HEK293 (cell line): ENCODE measurements around the gene ATAD2B.

Experiments
- CTCF ChIA-PET: fragments of 350-600 bp; formaldehyde crosslinking; extraction: SDS; loops from one replicate; lab custom pipeline; 2021; ENCODE audit warnings: antibody characterized with exemption; lab: Yijun Ruan, JAX
- POLR2A ChIA-PET: fragments of 300-600 bp; formaldehyde crosslinking; extraction: SDS; loops from one replicate; lab custom pipeline; 2020; ENCODE audit warnings: antibody characterized with exemption, inconsistent platforms; lab: Yijun Ruan, JAX
- H3K27ac ChIP-seq: fragments of 200-500 bp; sonication (Bioruptor generic); 2 replicates; pipeline ENCODE4 v1.5.1; 2014; ENCODE audit warnings: low read depth, low read length, control low read depth, inconsistent platforms; ENCODE audit errors: extremely low read depth
- H3K36me3 ChIP-seq, 2 experiments: fragments of 200-500 bp in 1 of 2; sonication (Bioruptor generic) in 1 of 2; 1 replicate in 1 of 2; 2 replicates in 1 of 2; pipeline ENCODE4 v1.5.1; 2014 to 2017; ENCODE audit warnings: inconsistent platforms in 2 of 2, low read length in 2 of 2; ENCODE audit not compliant: control insufficient read depth in 2 of 2, insufficient read depth in 1 of 2
- H3K4me1 ChIP-seq: fragments of 200-500 bp; sonication (Bioruptor generic); 2 replicates; pipeline ENCODE4 v1.5.1; 2014; ENCODE audit warnings: mild to moderate bottlenecking, low read length, inconsistent platforms; ENCODE audit not compliant: control insufficient read depth, insufficient read depth
- H3K4me3 ChIP-seq: 2 replicates; pipeline ENCODE4 v1.5.1; 2011; ENCODE audit warnings: low read depth, mild to moderate bottlenecking, control low read depth, low read length, moderate library complexity
- H3K9me3 ChIP-seq: fragments of 200-500 bp; sonication (Bioruptor generic); 2 replicates; pipeline ENCODE4 v1.5.1; 2014; ENCODE audit warnings: low read depth, low read length, inconsistent platforms; ENCODE audit not compliant: control insufficient read depth, insufficient read depth
- BCL11B ChIP-seq: fragments of 450-650 bp; formaldehyde crosslinking; IDR thresholded peaks from 2 replicates; pipeline ENCODE4 v1.5.1; 2016; ENCODE audit warnings: low read depth, missing biosample characterization, missing genetic modification characterization
- KLF7 ChIP-seq: fragments of 450-650 bp; formaldehyde crosslinking; IDR thresholded peaks from 2 replicates; pipeline ENCODE4 v1.5.1; 2016; ENCODE audit warnings: missing biosample characterization, missing genetic modification characterization, borderline replicate concordance
- KLF8 ChIP-seq: fragments of 450-650 bp; formaldehyde crosslinking; IDR thresholded peaks from 2 replicates; pipeline ENCODE4 v1.5.1; 2016; ENCODE audit warnings: missing biosample characterization, missing genetic modification characterization
- MEIS1 ChIP-seq: sonication (generic); formaldehyde crosslinking; IDR thresholded peaks from 2 replicates; pipeline ENCODE4 v1.8.1; 2022; ENCODE audit warnings: missing genetic modification reagents, mild to moderate bottlenecking, borderline replicate concordance
- OVOL3 ChIP-seq: fragments of 450-650 bp; formaldehyde crosslinking; IDR thresholded peaks from 2 replicates; pipeline ENCODE4 v1.5.1; 2016; ENCODE audit warnings: missing biosample characterization, missing genetic modification characterization
- PATZ1 ChIP-seq: fragments of 450-650 bp; formaldehyde crosslinking; IDR thresholded peaks from 2 replicates; pipeline ENCODE4 v1.5.1; 2016; ENCODE audit warnings: missing biosample characterization, missing genetic modification characterization
- TCF7L2 ChIP-seq: IDR thresholded peaks from 2 replicates; pipeline ENCODE4 v1.6.1; 2011; ENCODE audit warnings: low read depth, mild to moderate bottlenecking, inconsistent platforms, low read length, moderate library complexity, borderline replicate concordance
- TSHZ1 ChIP-seq: fragments of 450-650 bp; formaldehyde crosslinking; IDR thresholded peaks from 2 replicates; pipeline ENCODE4 v1.5.1; 2016; ENCODE audit warnings: missing biosample characterization, missing genetic modification characterization, borderline replicate concordance
- ZBTB20 ChIP-seq: fragments of 450-650 bp; formaldehyde crosslinking; IDR thresholded peaks from 2 replicates; pipeline ENCODE4 v1.5.1; 2016; ENCODE audit warnings: missing biosample characterization, missing genetic modification characterization
- ZFP41 ChIP-seq: fragments of 450-650 bp; formaldehyde crosslinking; IDR thresholded peaks from 2 replicates; pipeline ENCODE4 v1.5.1; 2016; ENCODE audit warnings: missing biosample characterization, missing genetic modification characterization, borderline replicate concordance
- ZNF132 ChIP-seq: fragments of 450-650 bp; formaldehyde crosslinking; IDR thresholded peaks from 2 replicates; pipeline ENCODE4 v1.5.1; 2017; ENCODE audit warnings: missing biosample characterization, missing genetic modification characterization, borderline replicate concordance
- ZNF133 ChIP-seq: fragments of 450-650 bp; formaldehyde crosslinking; IDR thresholded peaks from 2 replicates; pipeline ENCODE4 v1.5.1; 2016; ENCODE audit warnings: missing biosample characterization, missing genetic modification characterization
- ZNF184 ChIP-seq: fragments of 450-650 bp; IDR thresholded peaks from 2 replicates; pipeline ENCODE4 v1.5.1; 2018; ENCODE audit warnings: missing biosample characterization, mild to moderate bottlenecking, missing genetic modification characterization
- ZNF211 ChIP-seq: fragments of 450-650 bp; formaldehyde crosslinking; IDR thresholded peaks from 2 replicates; pipeline ENCODE4 v1.5.1; 2016; ENCODE audit warnings: low read depth, missing biosample characterization, missing genetic modification characterization
- ZNF311 ChIP-seq: fragments of 450-650 bp; formaldehyde crosslinking; IDR thresholded peaks from 2 replicates; pipeline ENCODE4 v1.5.1; 2017; ENCODE audit warnings: missing biosample characterization, missing genetic modification characterization, borderline replicate concordance
- ZNF394 ChIP-seq: fragments of 450-650 bp; formaldehyde crosslinking; IDR thresholded peaks from 2 replicates; pipeline ENCODE4 v1.5.1; 2016; ENCODE audit warnings: missing biosample characterization, missing genetic modification characterization, mild to moderate bottlenecking, moderate library complexity, borderline replicate concordance
- ZNF544 ChIP-seq: fragments of 450-650 bp; formaldehyde crosslinking; IDR thresholded peaks from 2 replicates; pipeline ENCODE4 v1.5.0; 2017; ENCODE audit warnings: missing biosample characterization, missing genetic modification characterization
- ZNF555 ChIP-seq: fragments of 450-650 bp; formaldehyde crosslinking; conservative IDR thresholded peaks from 2 replicates; pipeline ENCODE4 v1.5.1; 2017; ENCODE audit warnings: missing biosample characterization, mild to moderate bottlenecking, missing genetic modification characterization, inconsistent platforms
- ZNF558 ChIP-seq: fragments of 450-650 bp; formaldehyde crosslinking; IDR thresholded peaks from 2 replicates; pipeline ENCODE4 v1.5.1; 2016; ENCODE audit warnings: missing biosample characterization, missing genetic modification characterization
- ZNF571 ChIP-seq: fragments of 450-650 bp; formaldehyde crosslinking; IDR thresholded peaks from 2 replicates; pipeline ENCODE4 v1.5.0; 2017; ENCODE audit warnings: missing biosample characterization, missing genetic modification characterization
- ZNF596 ChIP-seq: fragments of 450-650 bp; IDR thresholded peaks from 2 replicates; pipeline ENCODE4 v1.5.0; 2018; ENCODE audit warnings: missing biosample characterization, mild to moderate bottlenecking, missing genetic modification characterization, moderate library complexity
- ZNF664 ChIP-seq: fragments of 450-650 bp; formaldehyde crosslinking; IDR thresholded peaks from 2 replicates; pipeline ENCODE4 v1.5.1; 2016; ENCODE audit warnings: missing biosample characterization, missing genetic modification characterization
- ZNF670 ChIP-seq: fragments of 450-650 bp; formaldehyde crosslinking; IDR thresholded peaks from 2 replicates; pipeline ENCODE4 v1.5.1; 2016; ENCODE audit warnings: missing biosample characterization, missing genetic modification characterization, low read depth
- ZNF707 ChIP-seq: fragments of 450-650 bp; formaldehyde crosslinking; IDR thresholded peaks from 2 replicates; pipeline ENCODE4 v1.5.1; 2016; ENCODE audit warnings: missing biosample characterization, missing genetic modification characterization
- ZSCAN23 ChIP-seq: fragments of 450-650 bp; formaldehyde crosslinking; IDR thresholded peaks from 2 replicates; pipeline ENCODE4 v1.5.1; 2016; ENCODE audit warnings: missing biosample characterization, missing genetic modification characterization
- ZXDB ChIP-seq: fragments of 450-650 bp; formaldehyde crosslinking; IDR thresholded peaks from 2 replicates; pipeline ENCODE4 v1.5.1; 2016; ENCODE audit warnings: missing biosample characterization, missing genetic modification characterization

The ATAD2B gene

GRCh38 chr2:23699580-23699925 is 227.4 kb downstream of the ATAD2B start:
- peaks cover 0 to 49% of the 10 kb centered on the region in 2 experiments; a peak in 1 of 3 replicates for H3K36me3 ChIP-seq
- H3K27ac ChIP-seq, result no peak overlapping the region
- POLR2A ChIA-PET, result no interaction called here
- H3K4me1 ChIP-seq, result no peaks in the 10 kb centered on the region
- H3K9me3 ChIP-seq, result no peaks in the 10 kb centered on the region
- TF ChIP-seq ZNF555 (tag by site-specific recombination) (no peak), OVOL3 (tag by site-specific recombination) (no peak), ZNF544 (no peak), ZNF311 (tag by site-specific recombination) (no peak), ZNF596 (tag by site-specific recombination) (no peak), TCF7L2 (no peak), ZSCAN23 (tag by site-specific recombination) (no peak), ZFP41 (tag by site-specific recombination) (no peak), ZNF394 (tag by site-specific recombination) (no peak), ZBTB20 (no peak), ZNF707 (tag by site-specific recombination) (no peak), ZNF571 (tag by site-specific recombination) (no peak), ZNF558 (no peak), ZNF211 (no peak)
- CTCF ChIA-PET, result no interaction called here
- no peak overlapping the region for H3K4me3 ChIP-seq

GRCh38 chr2:23698721-23699579 is 228.0 kb downstream of the ATAD2B start:
- no peak overlapping the region for H3K27ac ChIP-seq
- POLR2A ChIA-PET, result no interaction called here
- TF ChIP-seq PATZ1 (no peak), TSHZ1 (tag by site-specific recombination) (no peak), KLF7 (tag by site-specific recombination) (no peak), BCL11B (tag by site-specific recombination) (no peak), ZNF664 (tag by site-specific recombination) (no peak), ZNF184 (tag by site-specific recombination) (no peak), ZNF670 (no peak), MEIS1 (CRISPR knock-in tag) (no peak), ZNF133 (tag by site-specific recombination) (no peak), ZNF132 (no peak), KLF8 (no peak), ZXDB (tag by site-specific recombination) (no peak)
- TF ChIP-seq, all 188 proteins: peak for 0
- H3K36me3 ChIP-seq, result peaks cover 0 to 49% of the 10 kb centered on the region in 2 experiments; a peak in 1 of 3 replicates
- H3K4me3 ChIP-seq, result no peak overlapping the region
- CTCF ChIA-PET, result no interaction called here
- H3K4me1 ChIP-seq, result no peaks in the 10 kb centered on the region
- no peaks in the 10 kb centered on the region for H3K9me3 ChIP-seq
